ENCODE data around the gene NKAIN4. TPM values are rescaled to one million over a fixed set of nuclear protein-coding genes. Genes with fewer than 3 reads are reported as not detected.
A peak's percentile ranks its signal among the peaks of the same experiment; 100 is the strongest.

Gene NKAIN4
- total RNA-seq, 2 donors from 2014 or later: not detected

GRCh38 chr20:63230800-63231268 is 23.4 kb downstream of the NKAIN4 start:
- Histone ChIP-seq H3K36me3 (no peaks in the 10 kb centered on the region), H3K27ac (no peak overlapping the region), H3K27me3 (replicated peaks; ENCODE audit: insufficient read depth) (no peaks in the 10 kb centered on the region), H3K4me3 (no peak overlapping the region), H3K9me3 (no peaks in the 10 kb centered on the region), H3K4me1 (ENCODE audit: control insufficient read depth in 1 of 2, low read depth in 2 of 2) (no peaks in the 10 kb centered on the region)
- peak; percentile 25 for TF ChIP-seq CTCF (IDR thresholded peaks at IDR 0.05)
- no peak for DNase-seq (ENCODE audit: low spot score)
- no peak for ATAC-seq (ENCODE audit: insufficient number of reproducible peaks, low FRiP score, low read depth)

- no peak overlapping the region for H3K27ac ChIP-seq
- DNase-seq (ENCODE audit: low spot score) (no peak), ATAC-seq (ENCODE audit: insufficient number of reproducible peaks, low FRiP score, low read depth) (no peak)
- H3K9me3 ChIP-seq: no peaks in the 10 kb centered on the region
- H3K36me3 ChIP-seq: no peaks in the 10 kb centered on the region
- H3K4me3 ChIP-seq: no peak overlapping the region
- TF ChIP-seq CTCF (IDR thresholded peaks at IDR 0.05): no peak
- peaks cover 0 to 9% of the 10 kb centered on the region in 2 donors for H3K4me1 ChIP-seq (ENCODE audit: control insufficient read depth in 1 of 2, low read depth in 2 of 2)
- no peaks in the 10 kb centered on the region for H3K27me3 ChIP-seq (replicated peaks; ENCODE audit: insufficient read depth)
Measured at GRCh38 chr20:63228806-63229205, 25.5 kb downstream of the NKAIN4 start.

GRCh38 chr20:63227260-63227659 is 27.0 kb downstream of the NKAIN4 start:
- peaks cover 0 to 9% of the 10 kb centered on the region in 2 donors for H3K4me1 ChIP-seq (ENCODE audit: control insufficient read depth in 1 of 2, low read depth in 2 of 2)
- no peak for DNase-seq (ENCODE audit: low spot score)
- no peaks in the 10 kb centered on the region for H3K36me3 ChIP-seq
- no peak overlapping the region for H3K27ac ChIP-seq
- H3K27me3 ChIP-seq (replicated peaks; ENCODE audit: insufficient read depth): no peaks in the 10 kb centered on the region
- H3K4me3 ChIP-seq: no peak overlapping the region
- no peak for TF ChIP-seq CTCF (IDR thresholded peaks at IDR 0.05)
- H3K9me3 ChIP-seq: no peaks in the 10 kb centered on the region
- no peak for ATAC-seq (ENCODE audit: insufficient number of reproducible peaks, low FRiP score, low read depth)

GRCh38 chr20:63226042-63226943 is 28.0 kb downstream of the NKAIN4 start:
- ATAC-seq (ENCODE audit: insufficient number of reproducible peaks, low FRiP score, low read depth): no peak
- H3K4me1 ChIP-seq (ENCODE audit: control insufficient read depth in 1 of 2, low read depth in 2 of 2): peaks cover 0 to 9% of the 10 kb centered on the region in 2 donors

More at GRCh38 chr20:63226042-63226943, 28.0 kb downstream of the NKAIN4 start:
- no peak overlapping the region for H3K4me3 ChIP-seq
- no peak for TF ChIP-seq CTCF (IDR thresholded peaks at IDR 0.05)
- no peaks in the 10 kb centered on the region for H3K36me3 ChIP-seq
- no peaks in the 10 kb centered on the region for H3K9me3 ChIP-seq
- H3K27me3 ChIP-seq (replicated peaks; ENCODE audit: insufficient read depth): no peaks in the 10 kb centered on the region
- H3K27ac ChIP-seq: no peak overlapping the region
- no peak for DNase-seq (ENCODE audit: low spot score)
